Testis (tissue), 2 donors: Measurements from ENCODE around the gene CPVL.

Experiments used
- POLR2A ChIP-seq: fragments of 450-650 bp; IDR thresholded peaks from one replicate; pipeline ENCODE4 v1.6.1; 2017; ENCODE audit warnings: antibody characterized with exemption, mild to moderate bottlenecking, moderate library complexity
- TF ChIP-seq, protein P1 (sequence below), 3 experiments: fragments of 450-650 bp in 2 of 3; fragments of 200-600 bp in 1 of 3; sonication (generic) in 1 of 3; IDR thresholded peaks; one replicate each; pipeline ENCODE4 v1.5.1; 2016 to 2019; ENCODE audit warnings: antibody characterized with exemption in 3 of 3, mild to moderate bottlenecking in 2 of 3, moderate library complexity in 1 of 3

- TF ChIP-seq, protein P1, sequence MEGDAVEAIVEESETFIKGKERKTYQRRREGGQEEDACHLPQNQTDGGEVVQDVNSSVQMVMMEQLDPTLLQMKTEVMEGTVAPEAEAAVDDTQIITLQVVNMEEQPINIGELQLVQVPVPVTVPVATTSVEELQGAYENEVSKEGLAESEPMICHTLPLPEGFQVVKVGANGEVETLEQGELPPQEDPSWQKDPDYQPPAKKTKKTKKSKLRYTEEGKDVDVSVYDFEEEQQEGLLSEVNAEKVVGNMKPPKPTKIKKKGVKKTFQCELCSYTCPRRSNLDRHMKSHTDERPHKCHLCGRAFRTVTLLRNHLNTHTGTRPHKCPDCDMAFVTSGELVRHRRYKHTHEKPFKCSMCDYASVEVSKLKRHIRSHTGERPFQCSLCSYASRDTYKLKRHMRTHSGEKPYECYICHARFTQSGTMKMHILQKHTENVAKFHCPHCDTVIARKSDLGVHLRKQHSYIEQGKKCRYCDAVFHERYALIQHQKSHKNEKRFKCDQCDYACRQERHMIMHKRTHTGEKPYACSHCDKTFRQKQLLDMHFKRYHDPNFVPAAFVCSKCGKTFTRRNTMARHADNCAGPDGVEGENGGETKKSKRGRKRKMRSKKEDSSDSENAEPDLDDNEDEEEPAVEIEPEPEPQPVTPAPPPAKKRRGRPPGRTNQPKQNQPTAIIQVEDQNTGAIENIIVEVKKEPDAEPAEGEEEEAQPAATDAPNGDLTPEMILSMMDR (IDR thresholded peaks at IDR 0.05): no peak
- no peak for TF ChIP-seq POLR2A
Observed at GRCh38 chr7:29145553-29146056, 732 bp downstream of the CPVL start.
